ENCODE data around the gene KIF17.

GRCh38 chr1:20683614-20684013, 34.2 kb downstream of the KIF17 start:
- TF ChIP-seq CTCF (IDR thresholded peaks at IDR 0.05), result no peak
- no peak for TF ChIP-seq POLR2A (IDR thresholded peaks at IDR 0.05)
